Activated naive CD4-positive, alpha-beta T cell treated with anti-CD3 and anti-CD28 coated beads, Interleukin-2, amount 10 ng/mL, durations not matched to agents 7 days and 5 days (primary cell): ENCODE measurements around the gene ADRB2.

Experiments
- CTCF ChIA-PET: fragments of 350-600 bp; sonication (Branson Sonifier 250); formaldehyde crosslinking; loops from one replicate; lab custom pipeline; 2021; ENCODE audit warnings: antibody characterized with exemption; lab: Charles Lee
- DNase-seq: peaks from one replicate; pipeline ENCODE4 v3.0.0-alpha.2; 2020
- H3K27ac Mint-ChIP-seq: one replicate; pipeline ENCODE4 v1.8.0; 2021; ENCODE audit warnings: mild to moderate bottlenecking, moderate library complexity, mixed read lengths
- H3K27me3 Mint-ChIP-seq: one replicate; pipeline ENCODE4 v1.8.0; 2021; ENCODE audit warnings: mild to moderate bottlenecking, mixed read lengths
- H3K36me3 Mint-ChIP-seq: one replicate; pipeline ENCODE4 v1.8.0; 2021; ENCODE audit warnings: mixed read lengths
- H3K4me1 Mint-ChIP-seq: one replicate; pipeline ENCODE4 v1.8.0; 2021; ENCODE audit warnings: mixed read lengths
- H3K4me3 Mint-ChIP-seq: one replicate; pipeline ENCODE4 v1.8.0; 2021; ENCODE audit warnings: mild to moderate bottlenecking, moderate library complexity, mixed read lengths
- H3K9me3 Mint-ChIP-seq: one replicate; pipeline ENCODE4 v1.8.0; 2021; ENCODE audit warnings: mixed read lengths

ADRB2 gene

GRCh38 chr5:148842161-148842560 lies 15.8 kb downstream of the ADRB2 start:
- no peaks in the 10 kb centered on the region for H3K36me3 Mint-ChIP-seq
- no peak overlapping the region for H3K4me3 Mint-ChIP-seq
- H3K4me1 Mint-ChIP-seq, result peaks cover 13% of the 10 kb centered on the region
- no peak overlapping the region for H3K27ac Mint-ChIP-seq
- H3K27me3 Mint-ChIP-seq, result peaks cover 23% of the 10 kb centered on the region
- DNase-seq, result no peak
- H3K9me3 Mint-ChIP-seq, result no peaks in the 10 kb centered on the region
- CTCF ChIA-PET, result interaction anchor here (1.1 to 1.5 kb wide), 2 partner anchors 109 to 116 kb away, joined by 3 read pairs; no protein-coding TSS in a partner anchor

GRCh38 chr5:148843510-148844318 lies 17.3 kb downstream of the ADRB2 start:
- H3K4me1 Mint-ChIP-seq, result peaks cover 21% of the 10 kb centered on the region
- DNase-seq, result no peak

GRCh38 chr5:148844433-148845280 lies 18.2 kb downstream of the ADRB2 start:
- Mint-ChIP-seq H3K4me1 (peaks cover 30% of the 10 kb centered on the region), H3K27ac (no peak overlapping the region), H3K4me3 (no peak overlapping the region), H3K27me3 (peaks cover 23% of the 10 kb centered on the region), H3K9me3 (peaks cover 5% of the 10 kb centered on the region), H3K36me3 (peaks cover 5% of the 10 kb centered on the region)
- CTCF ChIA-PET, result no interaction called here
- no peak for DNase-seq

More at GRCh38 chr5:148843510-148844318, 17.3 kb downstream of the ADRB2 start:
- peaks cover 5% of the 10 kb centered on the region for H3K9me3 Mint-ChIP-seq
- H3K27me3 Mint-ChIP-seq, result peaks cover 23% of the 10 kb centered on the region
- CTCF ChIA-PET, result interaction anchor here (1.5 kb wide), 1 partner anchor 111 kb away, joined by 3 read pairs; no protein-coding TSS in a partner anchor
- no peak overlapping the region for H3K4me3 Mint-ChIP-seq
- H3K27ac Mint-ChIP-seq, result no peak overlapping the region
- peaks cover 5% of the 10 kb centered on the region for H3K36me3 Mint-ChIP-seq

- Mint-ChIP-seq H3K4me1 (peaks cover 41% of the 10 kb centered on the region), H3K36me3 (peaks cover 7% of the 10 kb centered on the region), H3K27me3 (peaks cover 16% of the 10 kb centered on the region), H3K9me3 (peaks cover 5% of the 10 kb centered on the region), H3K27ac (no peak overlapping the region), H3K4me3 (no peak overlapping the region)
- CTCF ChIA-PET, result interaction anchor here (0.9 to 1.6 kb wide), 3 partner anchors 9 to 116 kb away, joined by 3 to 4 read pairs (median 3); no protein-coding TSS in a partner anchor
- no peak for DNase-seq
Observed at GRCh38 chr5:148846930-148847329, 20.5 kb downstream of the ADRB2 start.

GRCh38 chr5:148847456-148847855 lies 21.0 kb downstream of the ADRB2 start:
- CTCF ChIA-PET, result interaction anchor here (1.6 kb wide), 1 partner anchor 27 kb away, joined by 4 read pairs; no protein-coding TSS in a partner anchor
- DNase-seq, result no peak
- H3K4me1 Mint-ChIP-seq, result peaks cover 41% of the 10 kb centered on the region
- peaks cover 7% of the 10 kb centered on the region for H3K36me3 Mint-ChIP-seq
- H3K4me3 Mint-ChIP-seq, result no peak overlapping the region
- H3K27ac Mint-ChIP-seq, result no peak overlapping the region
- H3K9me3 Mint-ChIP-seq, result peaks cover 5% of the 10 kb centered on the region
- peaks cover 11% of the 10 kb centered on the region for H3K27me3 Mint-ChIP-seq

GRCh38 chr5:148848393-148849031 lies 22.1 kb downstream of the ADRB2 start:
- Mint-ChIP-seq H3K9me3 (peaks cover 5% of the 10 kb centered on the region), H3K27me3 (peaks cover 11% of the 10 kb centered on the region), H3K4me1 (peaks cover 41% of the 10 kb centered on the region), H3K36me3 (peaks cover 7% of the 10 kb centered on the region), H3K27ac (peak overlapping the region; percentile 89), H3K4me3 (no peak overlapping the region)
- CTCF ChIA-PET, result interaction anchor here (1.0 kb wide), 1 partner anchor 28 kb away, joined by 4 read pairs; no protein-coding TSS in a partner anchor
- peak; percentile 29 for DNase-seq

GRCh38 chr5:148849461-148849860 lies 23.1 kb downstream of the ADRB2 start:
- peak overlapping the region; percentile 89 for H3K27ac Mint-ChIP-seq
- H3K36me3 Mint-ChIP-seq, result peaks cover 7% of the 10 kb centered on the region
- H3K9me3 Mint-ChIP-seq, result peaks cover 5% of the 10 kb centered on the region
- DNase-seq, result peak; percentile 57
- H3K4me3 Mint-ChIP-seq, result no peak overlapping the region
- CTCF ChIA-PET, result interaction anchor here (0.9 to 1.0 kb wide), 2 partner anchors 29 to 108 kb away, joined by 4 to 5 read pairs; no protein-coding TSS in a partner anchor
- H3K4me1 Mint-ChIP-seq, result peaks cover 45% of the 10 kb centered on the region
- H3K27me3 Mint-ChIP-seq, result peaks cover 4% of the 10 kb centered on the region

- Mint-ChIP-seq H3K27me3 (no peaks in the 10 kb centered on the region), H3K27ac (no peak overlapping the region), H3K4me3 (no peak overlapping the region), H3K4me1 (peaks cover 44% of the 10 kb centered on the region), H3K9me3 (peaks cover 5% of the 10 kb centered on the region), H3K36me3 (peaks cover 7% of the 10 kb centered on the region)
- CTCF ChIA-PET, result interaction anchor here (1.2 kb wide), 1 partner anchor 120 kb away, joined by 4 read pairs; no protein-coding TSS in a partner anchor
- no peak for DNase-seq
Observed at GRCh38 chr5:148850836-148851235, 24.4 kb downstream of the ADRB2 start.

GRCh38 chr5:148853868-148854267 lies 27.5 kb downstream of the ADRB2 start:
- Mint-ChIP-seq H3K4me3 (no peak overlapping the region), H3K4me1 (peaks cover 35% of the 10 kb centered on the region), H3K36me3 (peaks cover 2% of the 10 kb centered on the region), H3K9me3 (no peaks in the 10 kb centered on the region), H3K27me3 (peaks cover 6% of the 10 kb centered on the region), H3K27ac (no peak overlapping the region)
- DNase-seq, result no peak
- CTCF ChIA-PET, result interaction anchor here (1.0 kb wide), 1 partner anchor 137 kb away, joined by 3 read pairs; no protein-coding TSS in a partner anchor

GRCh38 chr5:148855249-148856008 lies 29.0 kb downstream of the ADRB2 start:
- Mint-ChIP-seq H3K9me3 (no peaks in the 10 kb centered on the region), H3K36me3 (peaks cover 2% of the 10 kb centered on the region), H3K4me1 (peaks cover 20% of the 10 kb centered on the region), H3K27me3 (peaks cover 18% of the 10 kb centered on the region), H3K4me3 (no peak overlapping the region), H3K27ac (peak overlapping the region; percentile 77)
- no peak for DNase-seq
- CTCF ChIA-PET, result no interaction called here

- Mint-ChIP-seq H3K27me3 (peaks cover 19% of the 10 kb centered on the region), H3K4me3 (no peak overlapping the region), H3K27ac (peak overlapping the region; percentile 77), H3K4me1 (peaks cover 17% of the 10 kb centered on the region), H3K36me3 (no peaks in the 10 kb centered on the region), H3K9me3 (no peaks in the 10 kb centered on the region)
- CTCF ChIA-PET, result no interaction called here
- no peak for DNase-seq
Observed at GRCh38 chr5:148856009-148856367, 29.6 kb downstream of the ADRB2 start.

- no peaks in the 10 kb centered on the region for H3K9me3 Mint-ChIP-seq
- peaks cover 19% of the 10 kb centered on the region for H3K27me3 Mint-ChIP-seq
- H3K36me3 Mint-ChIP-seq, result no peaks in the 10 kb centered on the region
- H3K27ac Mint-ChIP-seq, result no peak overlapping the region
- H3K4me1 Mint-ChIP-seq, result peaks cover 17% of the 10 kb centered on the region
- CTCF ChIA-PET, result no interaction called here
- DNase-seq, result no peak
- H3K4me3 Mint-ChIP-seq, result no peak overlapping the region
Observed at GRCh38 chr5:148856424-148856823, 30.0 kb downstream of the ADRB2 start.

- H3K4me3 Mint-ChIP-seq, result no peak overlapping the region
- peaks cover 19% of the 10 kb centered on the region for H3K27me3 Mint-ChIP-seq
- H3K27ac Mint-ChIP-seq, result no peak overlapping the region
- CTCF ChIA-PET, result no interaction called here
- H3K4me1 Mint-ChIP-seq, result peaks cover 17% of the 10 kb centered on the region
- H3K36me3 Mint-ChIP-seq, result no peaks in the 10 kb centered on the region
- H3K9me3 Mint-ChIP-seq, result no peaks in the 10 kb centered on the region
- DNase-seq, result no peak
Observed at GRCh38 chr5:148857474-148857873, 31.1 kb downstream of the ADRB2 start.
